Measurements from ENCODE around the gene ANKRD63.

GRCh38 chr15:40306908-40307307 lies 24.0 kb upstream of the ANKRD63 start:
- TF ChIP-seq EP300 (IDR thresholded peaks at IDR 0.05; ENCODE audit: borderline replicate concordance in 1 of 2, control insufficient read depth in 1 of 2, low read depth in 2 of 2, low read length in 2 of 2): no peak
- no peak for TF ChIP-seq POLR2AphosphoS5 (IDR thresholded peaks at IDR 0.05; ENCODE audit: low read length)
- TF ChIP-seq BCL11A (IDR thresholded peaks at IDR 0.05; ENCODE audit: low read depth, low read length): no peak
- TF ChIP-seq RBBP5 (conservative IDR thresholded peaks at IDR 0.05): no peak
- TF ChIP-seq, protein P1, sequence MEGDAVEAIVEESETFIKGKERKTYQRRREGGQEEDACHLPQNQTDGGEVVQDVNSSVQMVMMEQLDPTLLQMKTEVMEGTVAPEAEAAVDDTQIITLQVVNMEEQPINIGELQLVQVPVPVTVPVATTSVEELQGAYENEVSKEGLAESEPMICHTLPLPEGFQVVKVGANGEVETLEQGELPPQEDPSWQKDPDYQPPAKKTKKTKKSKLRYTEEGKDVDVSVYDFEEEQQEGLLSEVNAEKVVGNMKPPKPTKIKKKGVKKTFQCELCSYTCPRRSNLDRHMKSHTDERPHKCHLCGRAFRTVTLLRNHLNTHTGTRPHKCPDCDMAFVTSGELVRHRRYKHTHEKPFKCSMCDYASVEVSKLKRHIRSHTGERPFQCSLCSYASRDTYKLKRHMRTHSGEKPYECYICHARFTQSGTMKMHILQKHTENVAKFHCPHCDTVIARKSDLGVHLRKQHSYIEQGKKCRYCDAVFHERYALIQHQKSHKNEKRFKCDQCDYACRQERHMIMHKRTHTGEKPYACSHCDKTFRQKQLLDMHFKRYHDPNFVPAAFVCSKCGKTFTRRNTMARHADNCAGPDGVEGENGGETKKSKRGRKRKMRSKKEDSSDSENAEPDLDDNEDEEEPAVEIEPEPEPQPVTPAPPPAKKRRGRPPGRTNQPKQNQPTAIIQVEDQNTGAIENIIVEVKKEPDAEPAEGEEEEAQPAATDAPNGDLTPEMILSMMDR (IDR thresholded peaks at IDR 0.05 in 2 of 3, conservative IDR thresholded peaks at IDR 0.05 in 1 of 3; ENCODE audit: control insufficient read depth in 2 of 3, extremely low read depth in 1 of 3, insufficient read depth in 1 of 3, low read depth in 3 of 3, low read length in 3 of 3): no peak
- TF ChIP-seq JUNB (IDR thresholded peaks at IDR 0.05): no peak
- TF ChIP-seq BRCA1 (IDR thresholded peaks at IDR 0.05; ENCODE audit: low read depth, low read length): no peak
- no peak for TF ChIP-seq SREBF1 (IDR thresholded peaks at IDR 0.05; ENCODE audit: low read length)

Measured in GM12878 (cell line).